ENCODE measurements around the gene CCDC69.
"Not testable (repeated sequence)": the region's sequence is repeated elsewhere in the genome, so short reads cannot be mapped to it uniquely, and the experiment has no call there.

CCDC69 gene

DNA sequence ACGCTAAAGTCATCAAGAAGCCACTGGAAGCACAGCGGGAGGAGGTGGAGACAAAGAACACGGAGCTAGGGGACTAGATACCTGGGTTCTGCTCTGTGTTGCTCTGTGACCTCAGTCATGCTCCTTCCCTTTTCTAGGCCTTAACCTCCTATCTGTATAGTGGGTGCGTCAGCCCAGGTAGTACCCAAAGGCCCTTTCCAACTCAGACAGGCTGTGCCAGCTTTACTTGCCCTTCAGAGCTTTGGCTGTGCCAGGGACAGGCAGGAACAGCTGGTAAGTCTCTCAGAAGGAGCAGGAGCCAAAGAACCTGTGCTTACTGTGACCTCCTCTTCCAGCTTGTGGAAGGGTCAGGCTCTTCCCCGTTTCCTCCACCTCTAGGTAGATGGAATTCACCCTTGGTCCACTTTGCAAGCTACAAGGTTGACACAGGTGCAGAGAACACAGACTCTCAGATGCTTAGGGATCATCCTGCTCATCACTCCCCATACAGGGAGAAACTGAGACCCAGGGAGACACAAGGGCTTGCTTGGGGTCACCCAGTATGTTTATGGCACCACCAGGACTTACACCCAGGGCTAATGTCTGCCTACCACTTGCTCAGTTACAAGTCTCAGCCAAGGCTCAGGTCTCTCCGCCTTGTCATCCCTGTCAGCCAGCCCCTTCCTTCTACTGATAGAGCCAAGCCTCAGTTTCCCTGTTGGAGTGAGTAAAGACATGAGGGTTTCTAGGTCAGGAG, 1.7 kb downstream of the CCDC69 start:
- DNase-seq (ENCODE audit: low read depth): no peak

- peak; percentile 62 for DNase-seq (ENCODE audit: low read depth)
These were observed 2.3 kb downstream of the CCDC69 start for GRCh38 chr5:151221574-151221973.

DNA sequence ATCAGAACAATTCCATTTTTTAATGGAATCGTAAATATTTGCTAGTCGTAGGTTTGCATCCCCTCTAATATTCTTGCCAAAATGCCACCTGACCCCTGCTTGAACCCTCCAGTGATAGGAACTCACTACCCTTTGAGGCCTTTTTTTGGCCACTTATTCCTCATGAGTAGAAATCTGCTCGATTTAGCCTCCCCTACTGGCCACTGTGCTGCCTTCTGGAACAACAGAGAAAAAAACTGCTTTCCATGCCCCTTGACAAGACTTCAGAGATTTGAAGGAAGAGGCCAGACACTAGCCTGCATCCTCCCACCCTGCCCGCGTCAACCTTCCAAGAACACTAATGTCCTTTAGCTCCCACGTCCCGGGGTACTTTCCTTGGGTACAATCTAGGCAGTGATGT, 4.1 kb downstream of the CCDC69 start:
- peak; percentile 26 for DNase-seq (ENCODE audit: low read depth)

DNA sequence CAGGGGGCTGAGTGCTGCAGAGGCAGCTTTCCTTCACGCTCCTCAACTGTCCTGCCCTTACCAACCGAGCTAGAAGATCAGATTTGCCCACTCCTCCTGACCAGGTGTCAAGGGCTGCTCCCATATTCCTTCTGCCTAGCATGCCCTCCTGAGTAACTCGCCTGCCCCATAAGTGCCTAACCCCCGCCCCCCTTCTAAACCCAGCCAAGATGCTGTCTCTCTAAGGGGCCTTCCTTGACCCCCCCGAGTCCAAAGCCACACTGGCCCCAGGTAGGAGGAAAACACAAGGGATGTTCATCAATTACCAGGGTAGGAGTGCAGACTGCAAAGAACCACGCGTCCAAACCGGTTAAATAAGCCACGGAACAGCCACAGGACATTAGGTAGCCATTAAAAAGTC, 4.8 kb downstream of the CCDC69 start:
- DNase-seq (ENCODE audit: low read depth): no peak

DNA sequence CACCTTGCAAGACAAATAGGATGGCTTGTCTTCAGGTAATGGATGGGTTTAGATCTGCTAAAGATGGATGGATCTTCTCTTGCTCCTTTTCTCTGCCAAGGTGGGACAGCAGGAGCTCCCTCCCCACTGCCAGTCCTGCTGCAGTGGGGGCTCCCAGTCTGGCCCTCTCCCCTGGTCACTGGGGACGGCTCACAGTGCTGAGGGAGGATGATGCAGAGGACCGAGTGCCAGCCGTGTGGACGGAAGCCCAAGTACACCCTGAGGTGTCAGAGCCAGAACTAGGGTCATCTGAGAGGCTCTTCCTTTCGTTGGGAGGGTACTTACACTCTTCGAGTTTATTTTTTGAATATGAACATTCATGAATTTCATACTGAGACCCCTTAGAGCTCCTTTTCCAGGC, 5.7 kb downstream of the CCDC69 start:
- no peak for DNase-seq (ENCODE audit: low read depth)

GRCh38 chr5:151216781-151217180, 7.1 kb downstream of the CCDC69 start:
- DNase-seq (ENCODE audit: low read depth): no peak

GRCh38 chr5:151215546-151215880, 8.4 kb downstream of the CCDC69 start:
- no peak for DNase-seq (ENCODE audit: low read depth)

- no peak for DNase-seq (ENCODE audit: low read depth)
These were observed 9.0 kb downstream of the CCDC69 start for GRCh38 chr5:151214614-151215545.

GRCh38 chr5:151213803-151214613, 9.9 kb downstream of the CCDC69 start:
- peak; percentile 82 for DNase-seq (ENCODE audit: low read depth)

DNA sequence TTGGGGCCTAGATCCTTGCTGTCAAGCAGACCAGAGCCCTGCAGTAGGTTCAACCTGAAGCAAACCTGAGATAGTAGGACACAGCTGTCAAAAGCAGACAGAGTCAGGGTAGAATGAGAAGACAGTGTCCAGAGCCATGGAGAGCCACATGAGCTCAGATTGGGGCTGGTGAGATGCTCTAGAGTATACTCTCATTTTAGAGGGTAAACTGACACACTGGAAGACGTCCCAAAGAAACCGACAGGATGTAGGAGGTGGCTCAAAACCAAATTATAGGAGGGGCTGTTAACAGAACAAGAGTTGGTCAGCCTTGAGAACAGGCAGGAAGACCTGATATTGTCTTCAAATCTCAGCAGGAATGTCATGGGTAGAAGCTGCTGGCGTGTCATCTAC, 11.5 kb downstream of the CCDC69 start:
- DNase-seq (ENCODE audit: low read depth): no peak

DNA sequence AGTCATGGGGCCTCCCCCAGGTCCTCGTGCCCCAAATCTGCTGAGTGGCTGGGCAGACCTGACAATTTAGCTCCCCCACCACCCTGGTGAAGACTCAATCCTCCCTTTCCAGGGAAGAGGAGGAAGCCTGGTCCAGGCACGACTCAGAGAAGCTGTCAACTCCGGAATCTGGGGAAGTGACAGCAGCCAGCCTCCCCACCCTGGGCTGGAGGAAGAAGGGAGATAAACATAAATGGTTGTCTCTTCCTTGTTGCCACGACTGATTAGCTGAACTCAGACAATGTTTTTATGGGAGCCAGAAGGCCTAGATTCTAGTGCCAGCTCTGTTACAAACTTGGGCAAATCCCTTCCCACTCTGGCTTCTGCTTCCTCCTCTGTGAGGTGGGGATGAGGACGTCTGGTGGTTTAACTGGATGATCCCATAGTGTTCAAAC, 15.4 kb downstream of the CCDC69 start:
- DNase-seq (ENCODE audit: low read depth): no peak

- DNase-seq (ENCODE audit: low read depth): no peak
These were observed 18.5 kb downstream of the CCDC69 start for GRCh38 chr5:151205411-151205810.

GRCh38 chr5:151204051-151204450, 19.8 kb downstream of the CCDC69 start:
- no peak for DNase-seq (ENCODE audit: low read depth)

DNA sequence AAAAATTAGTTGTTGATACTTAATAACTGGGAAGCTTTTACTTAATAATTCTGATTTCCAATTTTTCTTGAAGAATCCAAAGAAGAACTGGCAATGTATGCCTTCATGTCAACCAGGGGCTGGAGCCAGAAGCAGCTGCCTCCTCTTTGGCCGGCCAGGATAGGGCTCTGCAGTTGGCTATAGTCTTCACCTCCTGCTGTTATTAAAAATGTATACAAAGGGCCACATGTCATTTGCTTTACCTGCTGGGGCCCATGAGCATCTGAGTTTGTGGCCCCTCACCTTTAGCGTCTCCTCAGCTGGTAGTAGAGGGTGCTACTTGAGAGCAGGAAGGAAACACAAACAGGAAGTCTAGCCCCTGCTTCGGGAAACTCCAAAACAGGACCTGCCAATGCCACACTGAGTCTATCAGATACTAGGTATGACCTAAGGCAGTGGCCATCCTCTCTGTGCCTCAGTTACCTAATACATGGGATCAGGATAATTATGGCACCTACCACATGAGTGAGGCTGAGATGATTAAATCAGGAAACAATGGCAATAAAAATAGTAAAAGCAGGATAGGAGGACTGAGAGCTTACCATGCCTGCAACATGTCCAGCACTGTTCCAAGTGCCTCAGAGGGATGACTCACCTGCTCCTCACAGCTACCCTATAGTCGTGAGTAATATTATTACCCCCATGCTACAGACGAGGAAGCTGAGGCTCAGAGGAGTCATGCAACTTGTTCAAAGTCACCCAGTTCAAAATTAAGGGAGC, 21.3 kb downstream of the CCDC69 start:
- DNase-seq (ENCODE audit: low read depth): peak; percentile 86

- no peak for DNase-seq (ENCODE audit: low read depth)
These were observed 22.8 kb downstream of the CCDC69 start for GRCh38 chr5:151200913-151201595.

DNA sequence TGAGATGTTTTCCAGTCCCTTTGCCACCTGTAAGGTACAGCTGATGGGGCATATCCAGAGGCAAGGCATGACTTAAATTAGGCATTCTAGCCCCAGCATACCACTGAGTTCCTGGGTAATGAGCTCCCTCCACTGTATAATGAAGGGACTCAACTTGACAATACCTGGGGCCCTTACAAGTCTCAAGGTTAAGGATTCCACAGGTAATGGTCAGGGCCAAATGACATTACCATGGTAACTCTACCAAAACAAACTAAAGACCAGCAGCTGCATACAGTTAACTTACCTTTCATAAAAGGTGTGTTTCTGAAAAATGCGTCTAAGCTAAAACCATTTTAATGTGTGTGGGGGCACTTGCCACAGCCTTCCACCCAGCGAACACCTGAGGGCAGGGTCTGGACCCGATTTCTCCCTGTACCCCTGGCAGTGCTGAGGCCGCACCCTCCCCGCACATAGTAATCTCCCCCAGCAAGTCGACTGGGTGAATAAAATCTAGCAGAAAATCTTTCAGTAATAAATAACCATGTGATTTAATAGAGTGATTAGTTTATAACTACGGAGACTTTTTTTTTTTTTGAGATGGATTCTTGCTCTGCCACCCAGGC, 24.2 kb downstream of the CCDC69 start:
- DNase-seq (ENCODE audit: low read depth): no peak

GRCh38 chr5:151198861-151199260, 25.0 kb downstream of the CCDC69 start:
- DNase-seq (ENCODE audit: low read depth): no peak

- not testable (repeated sequence) for DNase-seq (ENCODE audit: low read depth)
These were observed 26.6 kb downstream of the CCDC69 start for GRCh38 chr5:151197291-151197600.

DNA sequence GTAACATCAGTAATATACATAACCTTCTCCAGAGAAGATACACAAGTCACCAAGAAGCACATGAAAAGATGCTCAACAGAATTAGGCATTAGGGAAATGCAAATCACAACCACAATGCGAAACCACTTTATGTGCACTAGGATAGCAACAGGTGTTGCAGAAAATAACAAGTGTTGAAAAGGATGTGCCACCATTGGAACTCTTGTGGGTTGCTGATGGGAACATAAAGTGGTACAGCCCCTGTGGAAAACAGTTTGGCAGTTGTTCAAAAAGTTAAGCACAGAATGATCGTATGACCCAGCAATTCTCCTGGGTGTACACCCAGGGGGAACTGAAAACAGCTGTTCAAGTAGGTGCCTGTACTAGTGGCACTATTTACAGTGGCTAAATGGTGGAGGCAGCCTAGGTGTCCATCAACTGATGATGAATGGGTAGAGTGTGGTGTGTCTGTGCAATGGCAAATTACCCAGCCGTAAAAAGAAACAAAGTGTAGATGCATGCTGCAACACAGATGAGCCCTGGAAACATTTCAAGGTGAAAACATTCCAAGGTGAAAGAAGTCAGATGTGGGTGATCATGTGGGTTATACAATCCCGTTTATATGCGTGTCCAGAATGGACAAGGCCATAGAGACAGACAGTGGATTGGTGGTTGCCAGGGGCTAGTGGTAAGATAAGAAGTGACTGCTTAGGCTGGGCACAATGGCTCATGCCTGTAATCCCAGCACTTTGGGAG, 27.2 kb downstream of the CCDC69 start:
- DNase-seq (ENCODE audit: low read depth): no peak

DNA sequence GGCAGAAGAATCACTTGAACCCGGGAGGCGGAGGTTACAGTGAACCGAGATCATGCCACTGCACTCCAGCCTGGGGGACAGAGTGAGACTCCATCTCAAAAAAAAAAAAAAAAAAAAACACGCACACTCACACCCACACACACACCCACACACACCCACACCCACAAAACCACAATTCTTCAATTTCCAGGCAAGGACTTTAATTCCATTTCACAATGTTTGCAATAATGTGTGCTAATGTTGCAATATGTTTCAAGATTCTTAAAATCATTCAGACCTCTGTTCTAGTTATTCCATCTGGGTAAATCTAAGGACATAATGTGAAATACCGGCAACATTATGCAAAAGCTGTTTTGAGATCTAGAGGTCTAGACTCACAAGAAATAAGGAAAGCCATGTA, 28.3 kb downstream of the CCDC69 start:
- peak; percentile 90 for DNase-seq (ENCODE audit: low read depth)
